B cell (primary cell): ENCODE data around the gene DACT3. TPM values are rescaled to one million over a fixed set of nuclear protein-coding genes. Genes with fewer than 3 reads are reported as not detected.
A peak's percentile ranks its signal among the peaks of the same experiment; 100 is the strongest.

ENCODE experiments used
- ATAC-seq: fragments of 200-7000 bp; cut with Tn5 transposase; one replicate; pipeline ENCODE4 v1.10.0; 2021; ENCODE audit warnings: low read depth, mild to moderate bottlenecking, moderate number of reproducible peaks, moderate library complexity
- CTCF ChIA-PET: fragments of 350-600 bp; sonication (Branson Sonifier 250); formaldehyde crosslinking; loops from one replicate; lab custom pipeline; 2021; ENCODE audit warnings: antibody characterized with exemption, inconsistent platforms; lab: Charles Lee
- POLR2A ChIA-PET: fragments of 350-600 bp; sonication (Branson Sonifier 250); formaldehyde crosslinking; loops from one replicate; lab custom pipeline; 2021; ENCODE audit warnings: antibody characterized with exemption; lab: Charles Lee
- DNase-seq: peaks from one replicate; pipeline ENCODE4 v3.0.0; 2013
- H2AFZ ChIP-seq: 2 replicates; pipeline ENCODE4 v1.6.1; 2012; ENCODE audit warnings: mild to moderate bottlenecking, low read depth, low read length; ENCODE audit not compliant: insufficient read depth, poor library complexity, severe bottlenecking
- H3K27ac ChIP-seq, 2 donors: 1 replicate in 1 of 2; 2 replicates in 1 of 2; pipeline ENCODE4 v1.5.1; 2012 to 2013; ENCODE audit warnings: low read length in 2 of 2, mild to moderate bottlenecking in 2 of 2, moderate library complexity in 1 of 2
- H3K27me3 ChIP-seq, 4 experiments: fragments of 200-600 bp in 1 of 4; sonication (generic) in 1 of 4; replicated peaks in 1 of 4; 1 replicate in 2 of 4; 2 replicates in 2 of 4; pipeline versions ENCODE4 v1.6.1 to v1.7.0; 2013 to 2016; ENCODE audit warnings: low read length in 3 of 4, mild to moderate bottlenecking in 2 of 4, mixed read lengths in 1 of 4, moderate library complexity in 1 of 4; ENCODE audit not compliant: insufficient read depth in 4 of 4, control insufficient read depth in 3 of 4; ENCODE audit errors: control extremely low read depth in 1 of 4
- H3K36me3 ChIP-seq, 2 experiments: replicated peaks in 1 of 2; 1 replicate in 1 of 2; 2 replicates in 1 of 2; pipeline versions ENCODE4 v1.6.1 to v1.7.1; 2013; ENCODE audit warnings: low read length in 1 of 2; ENCODE audit not compliant: insufficient read depth in 2 of 2, control insufficient read depth in 1 of 2; ENCODE audit errors: control extremely low read depth in 1 of 2, extremely low read depth in 1 of 2
- H3K4me1 ChIP-seq, 2 donors: fragments of 200-600 bp in 1 of 2; sonication (generic) in 1 of 2; 1 replicate in 1 of 2; 2 replicates in 1 of 2; pipeline versions ENCODE4 v1.5.1 to v1.6.1; 2013 to 2017; ENCODE audit warnings: low read length in 2 of 2; ENCODE audit not compliant: control insufficient read depth in 2 of 2, insufficient read depth in 2 of 2
- H3K4me2 ChIP-seq: replicated peaks from 2 replicates; pipeline ENCODE3; 2012; ENCODE audit warnings: mild to moderate bottlenecking, low read depth, low read length; ENCODE audit not compliant: poor library complexity, severe bottlenecking
- H3K4me3 ChIP-seq, 5 experiments: fragments of 200-600 bp in 1 of 5; sonication (generic) in 1 of 5; 1 replicate in 3 of 5; 2 replicates in 2 of 5; pipeline versions ENCODE4 v1.5.1 to v1.7.0; 2011 to 2016; ENCODE audit warnings: low read length in 4 of 5, mild to moderate bottlenecking in 4 of 5, low read depth in 2 of 5, control low read depth in 1 of 5, moderate library complexity in 1 of 5; ENCODE audit not compliant: insufficient read depth in 1 of 5; ENCODE audit errors: control extremely low read depth in 1 of 5, extremely low read depth in 1 of 5
- H3K79me2 ChIP-seq: fragments of 200-600 bp; sonication (generic); one replicate; pipeline ENCODE4 v1.6.0; 2016; ENCODE audit warnings: low read length; ENCODE audit not compliant: control insufficient read depth, insufficient read depth
- H3K9ac ChIP-seq: fragments of 200-600 bp; sonication (generic); 2 replicates; pipeline ENCODE4 v1.6.1; 2017; ENCODE audit warnings: mild to moderate bottlenecking, low read length, moderate library complexity
- H3K9me3 ChIP-seq, 3 donors: one replicate each; pipeline versions ENCODE4 v1.6.1 to v1.7.1; 2013; ENCODE audit warnings: low read length in 2 of 3; ENCODE audit not compliant: control insufficient read depth in 2 of 3, insufficient read depth in 1 of 3; ENCODE audit errors: control extremely low read depth in 1 of 3
- H4K20me1 ChIP-seq: 2 replicates; pipeline ENCODE4 v1.6.0; 2012; ENCODE audit warnings: mild to moderate bottlenecking, low read length; ENCODE audit not compliant: insufficient read depth, control insufficient read depth, poor library complexity, severe bottlenecking
- H3K27ac Mint-ChIP-seq: one replicate; pipeline ENCODE4 v1.8.0; 2021; ENCODE audit warnings: mixed read lengths
- H3K27me3 Mint-ChIP-seq: one replicate; pipeline ENCODE4 v1.8.0; 2021; ENCODE audit warnings: mixed read lengths
- H3K4me1 Mint-ChIP-seq: one replicate; pipeline ENCODE4 v1.8.0; 2021; ENCODE audit warnings: mixed read lengths
- H3K4me3 Mint-ChIP-seq: one replicate; pipeline ENCODE4 v1.8.0; 2021; ENCODE audit warnings: mixed read lengths
- H3K9me3 Mint-ChIP-seq: one replicate; pipeline ENCODE4 v1.8.0; 2022; ENCODE audit warnings: mixed read lengths; ENCODE audit not compliant: insufficient read depth
- CTCF ChIP-seq: fragments of 200-600 bp; IDR thresholded peaks from one replicate; pipeline ENCODE4 v1.8.0; 2022; ENCODE audit warnings: antibody characterized with exemption, mild to moderate bottlenecking
- EZH2 ChIP-seq: IDR thresholded peaks from 2 replicates; pipeline ENCODE4 v1.6.1; 2012; ENCODE audit warnings: borderline replicate concordance, low read depth, mild to moderate bottlenecking, moderate library complexity, low read length; ENCODE audit not compliant: insufficient read depth, poor library complexity, severe bottlenecking
- WGBS: methylation state at CpG from one replicate; pipeline ENCODE4 v1.1.5; 2013; ENCODE audit warnings: missing lambda C conversion rate; ENCODE audit not compliant: insufficient coverage; 5-methylcytosine and 5-hydroxymethylcytosine counted together
- intact Hi-C: fragments of 100-400 bp; cut with micrococcal nuclease; formaldehyde crosslinking; loops from one replicate; pipeline ENCODE4 v1.10.0; 2022
- polyA plus RNA-seq: library from polyadenylated mRNA; depleted of rRNA; stranded (reverse); fragments of >200 nt; gene quantifications from 2 replicates; pipeline ENCODE4 v1.2.3, GENCODE V29; 2012
- total RNA-seq, 2 donors: library from RNA; stranded (reverse); fragments of 120-200 nt in 1 of 2; gene quantifications; 1 replicate in 1 of 2; 2 replicates in 1 of 2; pipeline versions ENCODE4 v1.2.3 to v1.2.4, GENCODE V29; 2013 to 2022

Gene DACT3
- total and polyA plus RNA-seq, 2 donors (not counting 1 experiment from before 2014, with no cell fraction given), result 0.03 to 0.15 TPM

- H3K9me3 Mint-ChIP-seq, result no peaks in the 10 kb centered on the region
- Histone ChIP-seq H3K4me3 (peak overlapping the region in 4 of 5 experiments; percentile 35 to 57 (median 52)), H4K20me1 (no peaks in the 10 kb centered on the region), H3K9ac (peak overlapping the region; percentile 61), H2AFZ (peak overlapping the region; percentile 39), H3K4me1 (peaks cover 40 to 52% of the 10 kb centered on the region in 2 donors), H3K27me3 (peaks cover 0 to 10% (median 2%) of the 10 kb centered on the region in 4 experiments), H3K4me2 (peak overlapping the region; percentile 89), H3K27ac (peak overlapping the region; percentile 73 to 79), H3K9me3 (peaks cover 0 to 5% (median 0%) of the 10 kb centered on the region in 3 donors), H3K79me2 (no peaks in the 10 kb centered on the region), H3K36me3 (no peaks in the 10 kb centered on the region)
- peaks cover 30% of the 10 kb centered on the region for H3K4me1 Mint-ChIP-seq
- DNase-seq, result peak; percentile 98
- intact Hi-C loops, result loop anchor here (1.0 kb wide), 4 partner anchors 16 to 34 kb away; partner anchors contain the start of gene DACT3
- TF ChIP-seq CTCF (no peak), EZH2 (no peak)
- peaks cover 7% of the 10 kb centered on the region for H3K27me3 Mint-ChIP-seq
- POLR2A ChIA-PET, result interaction anchor here (0.6 to 3.0 kb wide), 8 partner anchors 10 to 610 kb away, joined by 3 to 12 read pairs (median 6); partner anchors contain the start of genes CALM3 and DACT3
- peak overlapping the region; percentile 71 for H3K27ac Mint-ChIP-seq
- 2% methylated on average over 31 of the region's 38 CpGs for WGBS
- peak; percentile 74 for ATAC-seq
- H3K4me3 Mint-ChIP-seq, result peak overlapping the region; percentile 82
- CTCF ChIA-PET, result interaction anchor here (1.5 to 5.7 kb wide), 4 partner anchors 15 to 28 kb away, joined by 7 to 47 read pairs (median 16); partner anchors contain the start of gene DACT3
Measured at GRCh38 chr19:46634045-46634655, 26.8 kb downstream of the DACT3 start.

DNA sequence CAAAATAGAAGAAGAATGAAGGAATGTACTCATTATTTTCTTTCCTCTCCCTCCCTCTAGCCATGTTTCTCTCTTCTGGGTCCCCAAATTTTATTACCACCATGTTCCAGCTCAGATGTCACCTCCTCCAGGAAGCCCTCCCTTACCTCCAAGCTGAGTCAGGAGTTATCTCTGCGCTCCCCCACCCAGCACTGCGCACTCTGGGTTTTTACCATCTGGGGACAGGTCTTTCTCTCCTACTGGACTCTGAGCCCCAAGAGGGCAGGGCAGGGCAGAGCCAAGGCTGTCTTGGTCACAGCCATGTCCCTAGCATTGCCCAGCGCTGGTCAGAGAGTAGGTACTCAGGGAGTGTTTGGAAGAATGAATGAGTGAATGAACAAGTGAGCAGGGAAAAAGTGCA, 27.9 kb downstream of the DACT3 start:
- ATAC-seq, result no peak
- Histone ChIP-seq H2AFZ (no peak overlapping the region), H3K9me3 (peaks cover 0 to 5% (median 0%) of the 10 kb centered on the region in 3 donors), H3K27ac (peak overlapping the region; percentile 73 to 79), H3K4me1 (peaks cover 33 to 44% of the 10 kb centered on the region in 2 donors), H3K79me2 (no peaks in the 10 kb centered on the region), H3K36me3 (no peaks in the 10 kb centered on the region), H4K20me1 (no peaks in the 10 kb centered on the region), H3K27me3 (peaks cover 0 to 10% (median 2%) of the 10 kb centered on the region in 4 experiments), H3K4me2 (peak overlapping the region; percentile 89), H3K4me3 (peak overlapping the region in 3 of 5 experiments; percentile 51 to 57 (median 54)), H3K9ac (peak overlapping the region; percentile 61)
- Mint-ChIP-seq H3K27ac (peak overlapping the region; percentile 56), H3K4me1 (peaks cover 33% of the 10 kb centered on the region), H3K27me3 (peaks cover 7% of the 10 kb centered on the region), H3K4me3 (peak overlapping the region; percentile 82), H3K9me3 (no peaks in the 10 kb centered on the region)
- TF ChIP-seq EZH2 (no peak), CTCF (no peak)
- intact Hi-C loops, result no loop called here
- no peak for DNase-seq
- ChIA-PET CTCF (interaction anchor here (1.0 to 5.7 kb wide), 6 partner anchors 14 to 72 kb away, joined by 3 to 47 read pairs (median 10); partner anchors contain the start of gene DACT3), POLR2A (interaction anchor here (0.6 to 3.0 kb wide), 5 partner anchors 13 to 84 kb away, joined by 4 to 12 read pairs (median 8); partner anchors contain the start of genes DACT3 and PRKD2)
- WGBS, result 90% methylated on average over 3 of the region's 3 CpGs
